ENCODE measurements around the gene CDK13. TPM values are rescaled to one million over a fixed set of nuclear protein-coding genes. Genes with fewer than 3 reads are reported as not detected.
A peak's percentile ranks its signal among the peaks of the same experiment; 100 is the strongest.

Gene CDK13
- total RNA-seq, 1 donor from 2014 or later = 49.8 TPM

GRCh38 chr7:40001649-40002048 lies 51.6 kb downstream of the CDK13 start:
- no peak for DNase-seq (ENCODE audit: low read depth)
- TF ChIP-seq, protein P1, sequence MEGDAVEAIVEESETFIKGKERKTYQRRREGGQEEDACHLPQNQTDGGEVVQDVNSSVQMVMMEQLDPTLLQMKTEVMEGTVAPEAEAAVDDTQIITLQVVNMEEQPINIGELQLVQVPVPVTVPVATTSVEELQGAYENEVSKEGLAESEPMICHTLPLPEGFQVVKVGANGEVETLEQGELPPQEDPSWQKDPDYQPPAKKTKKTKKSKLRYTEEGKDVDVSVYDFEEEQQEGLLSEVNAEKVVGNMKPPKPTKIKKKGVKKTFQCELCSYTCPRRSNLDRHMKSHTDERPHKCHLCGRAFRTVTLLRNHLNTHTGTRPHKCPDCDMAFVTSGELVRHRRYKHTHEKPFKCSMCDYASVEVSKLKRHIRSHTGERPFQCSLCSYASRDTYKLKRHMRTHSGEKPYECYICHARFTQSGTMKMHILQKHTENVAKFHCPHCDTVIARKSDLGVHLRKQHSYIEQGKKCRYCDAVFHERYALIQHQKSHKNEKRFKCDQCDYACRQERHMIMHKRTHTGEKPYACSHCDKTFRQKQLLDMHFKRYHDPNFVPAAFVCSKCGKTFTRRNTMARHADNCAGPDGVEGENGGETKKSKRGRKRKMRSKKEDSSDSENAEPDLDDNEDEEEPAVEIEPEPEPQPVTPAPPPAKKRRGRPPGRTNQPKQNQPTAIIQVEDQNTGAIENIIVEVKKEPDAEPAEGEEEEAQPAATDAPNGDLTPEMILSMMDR (IDR thresholded peaks at IDR 0.05; ENCODE audit: insufficient read depth, low read length, poor library complexity, severe bottlenecking) = no peak
- no peaks in the 10 kb centered on the region for H3K27me3 ChIP-seq (ENCODE audit: control insufficient read depth, insufficient read depth, low read length)
- H3K4me3 ChIP-seq (ENCODE audit: low read depth, low read length) = no peak overlapping the region
- H3K36me3 ChIP-seq (ENCODE audit: control insufficient read depth, insufficient read depth, low read length) = no peaks in the 10 kb centered on the region

- Histone ChIP-seq H3K4me3 (ENCODE audit: low read depth, low read length) (no peak overlapping the region), H3K36me3 (ENCODE audit: control insufficient read depth, insufficient read depth, low read length) (no peaks in the 10 kb centered on the region), H3K27me3 (ENCODE audit: control insufficient read depth, insufficient read depth, low read length) (no peaks in the 10 kb centered on the region)
- TF ChIP-seq, protein P1 (IDR thresholded peaks at IDR 0.05; ENCODE audit: insufficient read depth, low read length, poor library complexity, severe bottlenecking) = no peak
- DNase-seq (ENCODE audit: low read depth) = no peak
These were observed 53.5 kb downstream of the CDK13 start for GRCh38 chr7:40003597-40003996.

GRCh38 chr7:40008223-40008815 lies 58.3 kb downstream of the CDK13 start:
- peak; percentile 61 for DNase-seq (ENCODE audit: low read depth)
- Histone ChIP-seq H3K4me3 (ENCODE audit: low read depth, low read length) (no peak overlapping the region), H3K27me3 (ENCODE audit: control insufficient read depth, insufficient read depth, low read length) (no peaks in the 10 kb centered on the region), H3K36me3 (ENCODE audit: control insufficient read depth, insufficient read depth, low read length) (no peaks in the 10 kb centered on the region)
- TF ChIP-seq, protein P1 (IDR thresholded peaks at IDR 0.05; ENCODE audit: insufficient read depth, low read length, poor library complexity, severe bottlenecking) = no peak

DNA sequence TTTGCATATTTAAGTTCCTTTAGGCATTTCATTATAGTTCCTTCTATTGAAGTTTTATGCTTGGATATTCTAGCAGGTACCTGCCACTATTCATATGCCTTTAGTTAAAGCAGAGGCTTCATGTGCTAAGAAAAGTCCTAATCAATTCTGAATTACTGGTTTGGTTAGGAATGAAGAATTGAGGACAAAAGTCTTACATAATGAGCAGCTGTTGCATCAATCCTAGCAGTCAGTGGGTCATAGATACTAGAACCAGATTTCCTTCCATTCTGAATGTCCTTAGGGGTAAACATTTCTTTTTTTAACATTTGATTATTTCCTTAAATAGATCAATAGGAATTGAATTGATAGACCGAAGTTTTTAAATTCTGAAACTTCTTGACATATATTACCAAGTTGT lies 59.2 kb downstream of the CDK13 start:
- TF ChIP-seq, protein P1 (IDR thresholded peaks at IDR 0.05; ENCODE audit: insufficient read depth, low read length, poor library complexity, severe bottlenecking) = no peak
- DNase-seq (ENCODE audit: low read depth) = no peak
- Histone ChIP-seq H3K4me3 (ENCODE audit: low read depth, low read length) (no peak overlapping the region), H3K27me3 (ENCODE audit: control insufficient read depth, insufficient read depth, low read length) (no peaks in the 10 kb centered on the region), H3K36me3 (ENCODE audit: control insufficient read depth, insufficient read depth, low read length) (no peaks in the 10 kb centered on the region)

GRCh38 chr7:40014376-40014775 lies 64.3 kb downstream of the CDK13 start:
- DNase-seq (ENCODE audit: low read depth) = no peak

More at GRCh38 chr7:40014376-40014775, 64.3 kb downstream of the CDK13 start:
- Histone ChIP-seq H3K27me3 (ENCODE audit: control insufficient read depth, insufficient read depth, low read length) (no peaks in the 10 kb centered on the region), H3K36me3 (ENCODE audit: control insufficient read depth, insufficient read depth, low read length) (no peaks in the 10 kb centered on the region), H3K4me3 (ENCODE audit: low read depth, low read length) (no peak overlapping the region)
- TF ChIP-seq, protein P1 (IDR thresholded peaks at IDR 0.05; ENCODE audit: insufficient read depth, low read length, poor library complexity, severe bottlenecking) = no peak
